H1 (cell line): ENCODE results near the gene TMEM145. TPM values are rescaled to one million over a fixed set of nuclear protein-coding genes. Genes with fewer than 3 reads are reported as not detected.

Source experiments
- BCL11A ChIP-seq, 2 experiments: IDR thresholded peaks; one replicate each; pipeline ENCODE4 v1.6.1; 2011; ENCODE audit warnings: low read depth in 2 of 2, low read length in 2 of 2, mild to moderate bottlenecking in 2 of 2
- JUN ChIP-seq: IDR thresholded peaks from 2 replicates; pipeline ENCODE4 v1.6.1; 2011; ENCODE audit warnings: low read depth, mild to moderate bottlenecking, improper control_type of control experiment, low read length
- MAFK ChIP-seq: IDR thresholded peaks from 2 replicates; pipeline ENCODE4 v1.6.1; 2012; ENCODE audit warnings: low read depth, mild to moderate bottlenecking, improper control_type of control experiment, low read length
- polyA plus RNA-seq, 7 experiments: library from polyadenylated mRNA; depleted of rRNA in 3 of 7; stranded (reverse) in 5 of 7; unstranded in 2 of 7; fragments of >200 nt in 5 of 7; fragments of 200-250 nt in 2 of 7; gene quantifications; 1 replicate in 5 of 7; 2 replicates in 1 of 7; 4 replicates in 1 of 7; pipeline versions ENCODE4 v1.2.1 to v1.2.3, GENCODE V29; 2011 to 2013; ENCODE audit warnings: missing spikeins in 2 of 7, mixed read lengths in 2 of 7
- total RNA-seq: library from RNA; stranded (reverse); fragmentation: NEBNext Ultra II Directional; extraction: Animal tissue kit (Norgen Biotek cat#: 25700); gene quantifications from 2 replicates; pipeline ENCODE4 v1.2.1, GENCODE V29; 2021
- TF ChIP-seq, protein P1 (sequence below), 3 experiments: IDR thresholded peaks; 1 replicate in 2 of 3; 2 replicates in 1 of 3; pipeline versions ENCODE4 v1.5.1 to v1.6.1; 2011; ENCODE audit warnings: low read length in 3 of 3, mild to moderate bottlenecking in 3 of 3, inconsistent platforms in 2 of 3, low read depth in 1 of 3, moderate library complexity in 1 of 3; ENCODE audit not compliant: insufficient read depth in 1 of 3; ENCODE audit errors: control extremely low read depth in 1 of 3

The TMEM145 gene
- total and polyA plus RNA-seq, 2 of the 8 experiments (the other 6 are each of a cell fraction or from before 2014, with no cell fraction given), result 2.3 to 4.7 TPM

DNA sequence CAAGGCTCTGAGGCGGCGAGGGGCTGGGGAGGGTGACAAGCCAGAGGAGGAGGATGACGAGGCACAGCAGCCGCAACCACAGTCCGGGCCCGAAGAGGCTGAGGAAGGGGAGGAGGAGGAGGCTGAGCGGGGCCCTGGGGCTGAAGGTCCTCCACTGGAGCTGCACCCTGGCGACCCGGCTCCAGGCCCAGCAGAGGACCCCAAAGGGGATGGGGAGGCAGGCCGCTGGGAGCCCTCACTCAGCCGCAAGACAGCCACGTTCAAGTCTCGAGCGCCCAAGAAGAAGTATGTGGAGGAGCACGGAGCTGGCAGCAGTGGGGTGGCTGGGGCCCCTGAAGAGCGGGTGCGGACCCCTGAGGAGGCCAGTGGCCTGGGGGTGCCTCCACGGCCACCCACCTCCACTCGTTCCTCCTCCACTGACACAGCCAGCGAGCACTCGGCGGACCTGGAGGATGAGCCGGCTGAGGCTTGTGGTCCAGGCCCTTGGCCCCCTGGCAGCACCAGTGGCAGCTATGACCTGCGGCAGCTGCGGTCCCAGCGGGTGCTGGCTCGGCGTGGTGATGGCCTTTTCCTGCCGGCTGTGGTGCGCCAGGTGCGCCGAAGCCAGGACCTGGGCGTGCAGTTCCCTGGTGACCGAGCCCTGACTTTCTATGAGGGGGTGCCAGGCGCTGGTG is 41.1 kb upstream of the TMEM145 start (continued):
- TF ChIP-seq, protein P1, sequence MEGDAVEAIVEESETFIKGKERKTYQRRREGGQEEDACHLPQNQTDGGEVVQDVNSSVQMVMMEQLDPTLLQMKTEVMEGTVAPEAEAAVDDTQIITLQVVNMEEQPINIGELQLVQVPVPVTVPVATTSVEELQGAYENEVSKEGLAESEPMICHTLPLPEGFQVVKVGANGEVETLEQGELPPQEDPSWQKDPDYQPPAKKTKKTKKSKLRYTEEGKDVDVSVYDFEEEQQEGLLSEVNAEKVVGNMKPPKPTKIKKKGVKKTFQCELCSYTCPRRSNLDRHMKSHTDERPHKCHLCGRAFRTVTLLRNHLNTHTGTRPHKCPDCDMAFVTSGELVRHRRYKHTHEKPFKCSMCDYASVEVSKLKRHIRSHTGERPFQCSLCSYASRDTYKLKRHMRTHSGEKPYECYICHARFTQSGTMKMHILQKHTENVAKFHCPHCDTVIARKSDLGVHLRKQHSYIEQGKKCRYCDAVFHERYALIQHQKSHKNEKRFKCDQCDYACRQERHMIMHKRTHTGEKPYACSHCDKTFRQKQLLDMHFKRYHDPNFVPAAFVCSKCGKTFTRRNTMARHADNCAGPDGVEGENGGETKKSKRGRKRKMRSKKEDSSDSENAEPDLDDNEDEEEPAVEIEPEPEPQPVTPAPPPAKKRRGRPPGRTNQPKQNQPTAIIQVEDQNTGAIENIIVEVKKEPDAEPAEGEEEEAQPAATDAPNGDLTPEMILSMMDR (IDR thresholded peaks at IDR 0.05; ENCODE audit: control extremely low read depth in 1 of 3, insufficient read depth in 1 of 3, low read depth in 1 of 3, low read length in 3 of 3), result no peak
- TF ChIP-seq MAFK (no peak), JUN (no peak), BCL11A (IDR thresholded peaks at IDR 0.05; ENCODE audit: low read depth in 2 of 2, low read length in 2 of 2) (no peak)
- TF ChIP-seq, all 59 proteins: peak for 0
